Muscle layer of duodenum (tissue), 2 donors: ENCODE measurements around the gene LOXL4.
"Not testable (repeated sequence)": the region's sequence is repeated elsewhere in the genome, so short reads cannot be mapped to it uniquely, and the experiment has no call there.

ENCODE experiments used
- H3K27ac ChIP-seq: one replicate; pipeline ENCODE4 v1.7.0; 2013; ENCODE audit warnings: mild to moderate bottlenecking, low read length
- H3K27me3 ChIP-seq: one replicate; pipeline ENCODE4 v1.7.0; 2013; ENCODE audit warnings: low read depth, mild to moderate bottlenecking, control low read depth, low read length
- H3K36me3 ChIP-seq, 2 donors: one replicate each; pipeline ENCODE4 v1.7.0; 2013; ENCODE audit warnings: low read length in 2 of 2, control low read depth in 1 of 2, mild to moderate bottlenecking in 1 of 2; ENCODE audit not compliant: insufficient read depth in 2 of 2, control insufficient read depth in 1 of 2
- H3K4me1 ChIP-seq, 2 donors: one replicate each; pipeline ENCODE4 v1.7.0; 2013; ENCODE audit warnings: low read length in 2 of 2, mild to moderate bottlenecking in 2 of 2, control low read depth in 1 of 2, moderate library complexity in 1 of 2; ENCODE audit not compliant: insufficient read depth in 2 of 2, control insufficient read depth in 1 of 2
- H3K4me3 ChIP-seq, 2 donors: one replicate each; pipeline ENCODE4 v1.7.0; 2013; ENCODE audit warnings: low read length in 2 of 2, low read depth in 1 of 2, mild to moderate bottlenecking in 1 of 2
- H3K9me3 ChIP-seq, 2 donors: one replicate each; pipeline ENCODE4 v1.7.0; 2013; ENCODE audit warnings: low read length in 2 of 2, control low read depth in 1 of 2, mild to moderate bottlenecking in 1 of 2; ENCODE audit not compliant: control insufficient read depth in 1 of 2
- donor health status: healthy.

LOXL4 gene

DNA sequence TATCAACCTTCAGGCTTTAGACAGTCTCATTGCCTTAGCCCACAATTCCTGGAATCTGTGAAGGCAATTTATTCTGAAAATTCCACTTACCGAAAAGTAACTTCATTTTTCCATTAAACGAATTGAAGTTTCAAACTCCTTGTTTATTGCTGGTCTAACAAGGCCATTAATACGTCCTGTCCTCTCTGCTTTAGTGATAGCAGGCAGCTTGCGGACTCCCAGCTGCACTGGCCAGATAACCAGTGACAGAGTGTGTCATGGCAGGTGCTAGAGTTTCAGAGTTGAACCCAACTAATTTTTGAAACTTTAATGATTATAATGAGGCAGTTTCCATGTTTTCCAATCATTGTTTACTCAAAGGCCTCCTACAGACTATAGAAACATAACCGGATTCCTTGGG is 31.1 kb downstream of the LOXL4 start:
- Histone ChIP-seq H3K27me3 (no peaks in the 10 kb centered on the region), H3K9me3 (no peaks in the 10 kb centered on the region), H3K4me3 (no peak overlapping the region), H3K36me3 (peaks cover 27% of the 10 kb centered on the region in 2 donors), H3K4me1 (no peaks in the 10 kb centered on the region), H3K27ac (no peak overlapping the region)

DNA sequence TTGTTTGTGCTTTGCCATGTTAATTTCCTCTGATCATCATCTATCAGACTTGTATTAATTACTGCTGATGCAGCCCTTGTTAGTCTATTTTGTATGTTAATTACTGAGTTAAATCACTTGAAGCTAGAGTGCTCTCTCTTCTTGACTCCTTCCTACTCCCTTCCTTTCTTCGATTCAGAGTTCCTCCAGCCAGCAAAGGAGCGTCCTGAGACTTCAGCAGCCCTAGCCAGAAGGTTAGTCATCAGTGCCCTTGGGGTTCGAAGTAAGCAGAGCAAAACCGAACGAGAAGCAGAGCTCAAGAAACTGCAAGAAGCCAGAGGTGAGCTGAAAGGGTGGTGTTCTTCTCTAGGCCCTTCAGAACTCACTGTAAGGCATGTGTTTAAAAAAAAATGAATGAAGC is 32.1 kb downstream of the LOXL4 start:
- H3K4me1 ChIP-seq = no peaks in the 10 kb centered on the region
- no peak overlapping the region for H3K4me3 ChIP-seq
- peaks cover 27 to 30% of the 10 kb centered on the region in 2 donors for H3K36me3 ChIP-seq
- H3K27me3 ChIP-seq = no peaks in the 10 kb centered on the region
- H3K9me3 ChIP-seq = no peaks in the 10 kb centered on the region
- no peak overlapping the region for H3K27ac ChIP-seq

DNA sequence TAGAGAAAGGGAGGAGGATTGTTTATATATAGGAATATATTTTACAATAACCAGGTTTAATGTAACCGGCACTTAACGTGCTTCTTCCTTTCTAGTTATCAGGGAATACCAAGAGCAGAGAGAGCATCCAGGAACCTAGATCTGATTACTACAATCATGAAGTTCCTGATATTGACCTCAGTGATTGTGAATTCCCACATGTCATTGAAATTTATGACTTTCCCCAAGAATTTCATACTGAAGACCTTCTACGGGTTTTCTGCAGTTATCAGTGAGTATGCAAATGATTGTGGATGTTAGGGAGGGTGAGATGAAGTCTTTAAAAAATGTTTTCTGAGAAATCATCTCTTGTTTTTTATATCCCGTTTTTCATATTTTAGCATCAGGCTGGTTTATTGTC is 36.6 kb downstream of the LOXL4 start:
- Histone ChIP-seq H3K27me3 (no peaks in the 10 kb centered on the region), H3K4me1 (no peaks in the 10 kb centered on the region), H3K4me3 (no peak overlapping the region), H3K9me3 (peaks cover 1 to 2% of the 10 kb centered on the region in 2 donors), H3K36me3 (peaks cover 13 to 14% of the 10 kb centered on the region in 2 donors), H3K27ac (no peak overlapping the region)

DNA sequence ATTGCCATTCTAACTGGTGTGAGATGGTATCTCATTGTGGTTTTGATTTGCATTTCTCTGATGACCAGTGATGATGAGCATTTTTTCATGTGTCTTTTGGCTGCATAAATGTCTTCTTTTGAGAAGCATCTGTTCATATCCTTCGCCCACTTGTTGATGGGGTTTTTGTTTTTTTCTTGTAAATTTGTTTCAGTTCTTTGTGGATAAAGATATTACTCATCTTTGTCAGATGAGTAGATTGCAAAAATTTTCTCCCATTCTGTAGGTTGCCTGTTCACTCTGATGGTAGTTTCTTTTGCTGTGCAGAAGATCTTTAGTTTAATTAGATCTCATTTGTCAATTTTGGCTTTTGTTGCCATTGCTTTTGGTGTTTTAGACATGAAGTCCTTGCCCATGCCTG is 39.7 kb downstream of the LOXL4 start:
- H3K27me3 ChIP-seq, H3K4me3 ChIP-seq, H3K4me1 ChIP-seq, H3K27ac ChIP-seq, H3K36me3 ChIP-seq, H3K9me3 ChIP-seq: not testable (repeated sequence)

GRCh38 chr10:98227713-98228112 is 40.3 kb downstream of the LOXL4 start:
- H3K9me3 ChIP-seq, H3K4me3 ChIP-seq, H3K4me1 ChIP-seq, H3K27ac ChIP-seq, H3K27me3 ChIP-seq, H3K36me3 ChIP-seq: not testable (repeated sequence)

GRCh38 chr10:98226508-98227144 is 41.4 kb downstream of the LOXL4 start:
- H3K9me3 ChIP-seq = peaks cover 3% of the 10 kb centered on the region in 2 donors
- no peak overlapping the region for H3K27ac ChIP-seq
- no peak overlapping the region for H3K4me3 ChIP-seq
- H3K27me3 ChIP-seq = no peaks in the 10 kb centered on the region
- H3K4me1 ChIP-seq = peaks cover 0 to 5% of the 10 kb centered on the region in 2 donors
- H3K36me3 ChIP-seq = peaks cover 0 to under 1% of the 10 kb centered on the region in 2 donors

GRCh38 chr10:98224996-98225395 is 43.0 kb downstream of the LOXL4 start:
- H3K27ac ChIP-seq = no peak overlapping the region
- no peaks in the 10 kb centered on the region for H3K36me3 ChIP-seq
- no peaks in the 10 kb centered on the region for H3K27me3 ChIP-seq
- H3K4me3 ChIP-seq = no peak overlapping the region
- H3K9me3 ChIP-seq = peaks cover 3% of the 10 kb centered on the region in 2 donors
- peaks cover 0 to 5% of the 10 kb centered on the region in 2 donors for H3K4me1 ChIP-seq

DNA sequence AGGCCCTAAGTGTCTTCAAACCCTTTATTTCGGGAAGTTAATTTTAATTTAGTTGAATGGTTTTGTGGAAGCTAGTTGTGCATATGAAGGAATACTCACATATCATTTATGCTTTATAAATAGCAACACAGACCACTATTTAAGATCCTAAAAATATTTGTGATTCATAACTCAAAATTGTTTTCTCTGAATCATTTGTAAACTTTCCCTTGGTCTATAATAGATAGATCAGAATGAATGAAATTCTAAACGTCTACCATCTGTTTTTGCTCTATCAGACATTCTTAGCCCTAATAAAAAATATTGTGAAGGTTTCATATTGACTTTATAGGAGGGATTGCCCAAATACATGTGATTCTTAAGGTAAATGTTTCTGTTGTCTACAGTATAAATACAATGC is 43.5 kb downstream of the LOXL4 start:
- peaks cover 0 to 5% of the 10 kb centered on the region in 2 donors for H3K4me1 ChIP-seq
- H3K4me3 ChIP-seq = no peak overlapping the region
- no peak overlapping the region for H3K27ac ChIP-seq
- H3K27me3 ChIP-seq = no peaks in the 10 kb centered on the region
- peaks cover 3 to 8% of the 10 kb centered on the region in 2 donors for H3K9me3 ChIP-seq
- no peaks in the 10 kb centered on the region for H3K36me3 ChIP-seq

GRCh38 chr10:98223874-98224273 is 44.1 kb downstream of the LOXL4 start:
- no peak overlapping the region for H3K4me3 ChIP-seq
- no peaks in the 10 kb centered on the region for H3K27me3 ChIP-seq
- H3K27ac ChIP-seq = no peak overlapping the region
- H3K36me3 ChIP-seq = no peaks in the 10 kb centered on the region
- peaks cover 0 to 5% of the 10 kb centered on the region in 2 donors for H3K4me1 ChIP-seq
- peaks cover 3 to 12% of the 10 kb centered on the region in 2 donors for H3K9me3 ChIP-seq

DNA sequence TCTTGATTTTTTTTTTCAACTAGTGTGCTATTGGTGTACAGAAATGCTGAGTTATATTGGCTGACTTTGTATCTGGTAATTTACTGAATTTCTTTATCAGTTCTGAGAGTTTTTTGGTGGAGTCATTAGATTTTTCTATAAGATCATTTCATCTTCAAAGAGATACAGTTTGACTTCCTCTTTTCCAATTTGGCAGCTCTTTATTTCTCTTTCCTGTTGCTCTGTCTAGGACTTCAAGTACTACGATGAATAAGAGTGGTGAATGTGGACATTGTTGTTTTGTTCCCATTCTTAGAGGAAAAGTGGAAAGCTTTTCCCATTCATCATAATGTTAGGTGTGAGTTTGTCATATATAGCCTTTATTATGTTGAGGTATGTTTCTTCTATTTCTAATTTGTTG is 50.2 kb downstream of the LOXL4 start:
- Histone ChIP-seq H3K9me3 (peaks cover 0 to 16% of the 10 kb centered on the region in 2 donors), H3K4me1 (no peaks in the 10 kb centered on the region), H3K27ac (no peak overlapping the region), H3K27me3 (no peaks in the 10 kb centered on the region), H3K36me3 (peaks cover 0 to 9% of the 10 kb centered on the region in 2 donors), H3K4me3 (no peak overlapping the region)

DNA sequence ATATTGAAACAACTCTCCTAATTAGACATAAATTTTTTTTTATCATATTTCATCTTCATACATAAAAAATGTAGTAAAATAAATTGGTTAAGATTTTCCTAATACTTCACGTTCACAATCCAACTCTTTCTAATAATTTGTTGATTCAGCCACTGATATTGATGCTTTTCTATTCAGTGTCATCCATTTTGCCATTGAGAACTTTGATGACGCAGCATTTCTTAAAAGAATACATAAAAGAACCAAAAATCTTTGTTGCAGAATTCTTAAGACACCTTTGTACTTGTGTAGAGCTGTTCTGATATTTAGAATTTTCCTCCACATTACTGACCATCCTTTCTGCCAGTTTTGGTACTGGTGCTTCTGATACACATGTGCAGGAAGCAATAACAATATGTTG is 52.6 kb downstream of the LOXL4 start:
- Histone ChIP-seq H3K9me3 (peaks cover 0 to 16% of the 10 kb centered on the region in 2 donors), H3K27me3 (no peaks in the 10 kb centered on the region), H3K4me1 (no peaks in the 10 kb centered on the region), H3K36me3 (peaks cover 0 to 9% of the 10 kb centered on the region in 2 donors), H3K4me3 (no peak overlapping the region), H3K27ac (no peak overlapping the region)

- Histone ChIP-seq H3K4me3 (no peak overlapping the region), H3K27me3 (no peaks in the 10 kb centered on the region), H3K9me3 (peaks cover 0 to 6% of the 10 kb centered on the region in 2 donors), H3K27ac (no peak overlapping the region), H3K36me3 (peaks cover 9 to 10% of the 10 kb centered on the region in 2 donors), H3K4me1 (no peaks in the 10 kb centered on the region)
These were observed 54.3 kb downstream of the LOXL4 start for GRCh38 chr10:98213740-98214139.
